Stimulated activated CD8-positive, alpha-beta memory T cell treated with anti-CD3 and anti-CD28 coated beads, Interleukin-7, amount 100 ng/mL, for 4 hours (primary cell): ENCODE results near the gene ZNF346.
"Not testable (repeated sequence)": the region's sequence is repeated elsewhere in the genome, so short reads cannot be mapped to it uniquely, and the experiment has no call there.

Source experiments
- DNase-seq, 2 donors: peaks; one replicate each; pipeline ENCODE4 v3.0.0-alpha.2; 2020; ENCODE audit warnings: low read depth in 2 of 2

Gene ZNF346

DNA sequence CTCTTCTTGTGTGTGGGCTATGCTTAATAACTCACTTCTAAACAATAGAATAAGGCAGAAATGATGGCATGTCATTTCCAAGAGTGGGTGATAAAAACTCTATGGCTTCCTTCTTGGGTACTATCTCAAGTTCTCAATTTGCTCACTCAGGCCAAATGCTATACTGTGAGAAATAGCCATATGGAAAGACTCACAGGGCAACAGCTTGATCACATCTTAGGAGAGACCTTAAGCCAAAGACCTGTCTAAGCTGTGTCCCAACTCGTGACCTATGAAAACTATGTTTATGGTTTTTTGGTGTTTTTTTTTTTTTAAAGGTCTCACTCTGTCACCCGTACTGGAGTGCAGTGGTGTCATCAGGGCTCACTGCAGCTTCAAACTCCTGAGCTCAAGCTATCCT is 13.8 kb upstream of the ZNF346 start:
- no peak for DNase-seq

DNA sequence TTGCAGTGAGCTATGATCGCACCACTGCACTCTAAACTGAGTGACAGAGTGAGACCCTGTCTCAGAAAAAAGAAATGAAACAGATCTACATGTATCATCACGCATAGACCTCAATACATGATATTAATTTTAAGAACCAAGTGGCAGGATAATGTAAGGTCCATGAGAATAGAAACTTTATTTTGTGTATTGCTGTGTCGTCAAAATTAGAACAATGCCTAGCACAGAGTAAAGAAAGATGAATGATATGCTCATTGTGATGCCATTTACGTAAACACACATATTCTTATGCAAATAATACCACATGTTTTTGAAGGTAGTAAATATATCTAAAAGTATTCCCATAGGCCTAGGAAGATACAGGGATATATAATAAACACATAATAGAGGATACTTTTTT is 12.3 kb upstream of the ZNF346 start:
- no peak for DNase-seq

DNA sequence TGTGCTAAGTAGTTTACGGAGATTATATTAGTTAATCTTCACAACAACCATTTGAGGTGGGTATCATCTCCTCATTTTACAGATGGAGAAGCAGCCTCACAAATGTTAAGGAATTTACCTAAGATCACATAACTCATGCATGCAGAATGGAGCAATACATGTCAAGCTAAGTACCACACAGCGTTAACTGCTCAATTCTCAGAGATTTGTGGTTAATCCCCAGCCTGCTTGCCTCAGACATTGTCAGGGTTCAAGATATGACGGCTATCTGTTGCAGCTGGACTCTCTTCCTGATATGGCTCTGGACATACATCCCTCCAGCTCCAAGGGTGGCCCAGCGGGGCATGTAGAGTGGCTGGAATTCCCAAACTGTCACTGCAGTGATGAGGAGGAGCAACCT is 7.3 kb upstream of the ZNF346 start:
- DNase-seq, result no peak

DNA sequence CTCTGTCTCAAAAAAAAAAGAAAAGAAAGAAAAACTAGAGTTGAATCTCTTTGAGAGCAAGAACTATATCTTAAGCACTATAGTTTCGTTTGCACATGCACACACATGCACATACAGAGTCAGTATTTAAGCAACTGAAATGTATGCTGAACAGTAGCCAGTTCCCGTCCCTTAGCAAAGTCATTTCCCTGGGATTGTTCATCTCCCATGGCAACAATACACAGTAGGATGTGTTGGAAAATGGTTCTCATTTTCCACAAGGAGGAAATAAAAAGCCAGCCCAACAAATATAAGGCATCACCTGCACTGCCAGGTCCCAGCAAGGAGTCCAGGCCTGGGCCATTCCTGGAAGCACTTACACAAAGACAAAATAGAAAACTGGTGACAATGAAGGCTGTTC is 4.2 kb upstream of the ZNF346 start:
- no peak for DNase-seq

DNA sequence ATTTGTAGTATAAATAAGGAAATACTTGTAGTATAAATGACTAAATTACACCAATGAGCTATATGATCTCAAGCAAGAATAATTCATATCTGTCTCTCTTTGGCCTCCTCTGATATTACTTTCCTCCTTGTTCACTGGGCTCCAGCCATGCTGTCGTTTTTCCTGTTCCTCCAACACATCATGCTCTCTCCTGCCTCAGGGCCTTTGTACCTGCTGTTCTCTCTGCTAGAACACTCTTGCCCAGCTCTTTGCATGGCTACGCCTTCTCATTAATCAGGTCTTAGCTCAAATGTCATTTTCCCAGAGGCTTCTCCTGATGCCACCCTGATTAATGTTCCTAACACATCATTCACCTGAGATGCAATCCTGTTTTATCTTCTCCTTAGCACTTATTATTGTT is 2.5 kb upstream of the ZNF346 start:
- DNase-seq, result no peak

DNA sequence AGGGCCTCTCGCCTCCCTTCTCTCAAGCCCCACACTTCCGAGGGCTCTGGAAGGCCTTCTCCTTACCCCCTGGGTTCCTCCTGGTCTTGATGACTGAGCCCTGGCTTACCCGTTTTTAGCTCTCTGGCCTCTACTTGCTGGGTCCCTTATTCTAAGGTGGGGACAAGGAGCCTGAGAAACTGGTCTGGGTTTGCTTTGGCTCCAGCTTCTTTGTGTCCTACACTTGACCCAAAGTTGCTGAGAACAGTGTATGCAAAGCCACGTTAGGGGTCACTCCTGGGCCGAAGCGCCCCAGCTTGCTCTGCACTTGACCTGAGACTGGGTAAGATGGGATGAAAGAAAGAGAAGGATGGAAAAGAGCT is 788 bp downstream of the ZNF346 start:
- DNase-seq, result no peak

DNA sequence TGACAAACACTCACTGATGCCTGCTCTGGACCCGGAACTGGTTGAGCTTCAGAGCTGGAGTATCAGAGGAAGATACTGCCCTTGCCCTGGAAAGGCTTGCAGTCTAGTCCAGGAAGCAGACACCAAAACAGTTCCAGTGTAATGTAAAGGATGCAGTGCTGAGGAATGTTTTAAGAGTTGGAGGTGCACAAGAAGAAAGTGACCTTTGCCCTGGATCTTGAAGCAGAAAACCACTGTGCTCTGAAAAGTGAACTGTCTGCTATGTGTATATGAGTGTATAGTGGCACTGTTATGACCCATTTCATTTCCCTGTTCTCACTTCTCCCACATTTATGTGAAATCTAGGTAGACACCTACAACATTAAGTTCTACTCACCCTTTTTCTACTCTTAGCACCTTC is 2.1 kb downstream of the ZNF346 start:
- DNase-seq, result no peak

DNA sequence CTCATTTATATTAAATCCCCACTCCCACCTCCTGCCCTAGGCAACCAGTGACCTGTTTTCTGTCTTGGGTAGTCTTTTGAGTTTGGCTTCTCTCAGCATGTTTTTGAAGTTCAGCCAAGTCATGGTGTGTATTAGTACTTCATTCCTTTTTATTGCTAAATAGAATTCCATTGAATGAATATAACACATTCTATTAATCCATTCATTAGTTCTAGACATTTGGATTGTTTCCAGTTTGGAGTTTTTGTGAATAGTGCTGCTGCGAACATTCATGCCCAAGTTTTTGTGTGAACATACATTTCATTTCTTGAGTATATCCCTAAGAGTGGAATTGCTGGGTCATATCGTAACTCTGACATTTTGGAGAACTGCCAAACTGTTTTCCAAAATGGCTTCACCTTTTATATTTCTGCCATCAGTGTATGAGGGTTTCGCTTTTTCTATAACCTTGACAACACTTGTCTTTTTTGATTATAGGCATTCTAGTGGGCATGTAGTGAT is 2.7 kb downstream of the ZNF346 start:
- DNase-seq, result no peak

DNA sequence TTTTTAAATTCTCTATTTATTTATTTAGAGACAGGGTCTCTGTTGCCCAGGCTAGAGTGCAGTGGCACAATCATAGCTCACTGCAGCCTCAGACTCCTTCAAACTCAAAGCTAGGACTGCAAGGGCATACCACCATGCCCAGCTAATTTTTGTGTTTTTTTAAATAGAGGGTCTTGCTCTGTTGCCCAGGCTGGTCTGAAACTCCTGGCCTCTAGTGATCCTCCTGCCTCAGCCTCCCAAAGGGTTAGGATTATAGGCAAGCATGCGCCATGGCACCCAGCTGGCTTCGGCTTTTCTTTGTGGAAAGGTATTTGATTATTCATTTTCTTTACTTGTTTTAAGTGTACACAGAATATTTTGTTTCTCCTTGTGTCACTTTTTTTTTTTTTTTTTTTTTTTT is 5.2 kb downstream of the ZNF346 start:
- no peak for DNase-seq

DNA sequence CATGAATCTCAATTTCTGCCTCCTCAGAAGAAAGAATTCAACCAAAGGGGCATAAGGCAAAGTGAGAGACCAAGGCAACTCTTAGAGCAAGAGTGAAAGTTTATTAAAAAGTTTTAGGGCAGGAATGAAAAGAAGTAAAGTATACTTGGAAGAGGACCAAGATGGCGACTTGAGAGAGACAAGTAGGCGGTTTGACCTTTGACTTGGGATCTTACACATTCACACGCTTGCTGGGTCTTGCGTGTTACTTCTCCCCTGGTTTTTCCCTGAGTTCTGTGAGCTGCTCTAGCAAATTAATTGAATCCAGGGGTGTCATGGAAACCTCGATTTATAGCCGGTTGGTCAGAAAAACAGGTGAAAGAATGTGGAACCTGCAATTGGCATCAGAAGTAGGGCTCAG is 7.0 kb downstream of the ZNF346 start:
- no peak for DNase-seq

DNA sequence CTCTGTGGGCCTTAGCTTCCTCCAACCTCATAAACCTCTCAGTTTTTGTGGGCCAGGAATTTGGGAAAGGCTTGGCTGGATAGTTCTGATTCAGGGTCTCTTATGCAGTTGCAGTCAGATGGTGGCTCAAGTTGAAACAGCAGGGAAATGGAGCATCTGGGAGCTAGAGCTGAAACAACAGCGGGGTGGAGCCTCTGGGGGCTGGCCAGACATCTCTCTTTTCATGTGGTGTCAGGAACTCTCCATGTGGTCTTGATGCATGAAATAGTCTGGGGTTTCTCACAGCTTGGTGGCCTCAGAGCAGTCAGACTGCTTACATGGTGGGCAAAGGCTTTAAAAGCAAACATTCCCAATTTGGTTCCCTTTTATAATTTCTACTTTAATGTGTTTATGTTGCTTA is 13.5 kb downstream of the ZNF346 start:
- no peak for DNase-seq

DNA sequence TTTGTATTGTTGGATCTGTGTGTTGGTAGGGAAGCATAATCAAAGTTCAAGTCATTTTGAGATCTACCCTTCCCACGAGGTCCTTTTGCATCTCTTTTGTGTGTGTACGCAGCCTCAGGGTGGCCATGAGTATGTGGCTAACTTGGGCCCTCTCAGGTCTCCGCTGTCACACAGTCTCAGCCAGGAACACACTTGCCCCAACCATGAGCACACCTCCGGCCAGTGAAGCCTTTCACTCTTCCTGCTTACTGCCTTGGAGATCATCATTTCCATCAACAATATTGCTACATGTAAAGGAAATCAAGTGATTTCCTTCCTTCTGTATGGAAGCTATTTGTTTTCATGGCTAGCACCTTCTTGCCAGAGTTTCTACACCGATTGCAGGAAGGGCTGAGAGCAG is 13.9 kb downstream of the ZNF346 start:
- DNase-seq, result no peak

DNA sequence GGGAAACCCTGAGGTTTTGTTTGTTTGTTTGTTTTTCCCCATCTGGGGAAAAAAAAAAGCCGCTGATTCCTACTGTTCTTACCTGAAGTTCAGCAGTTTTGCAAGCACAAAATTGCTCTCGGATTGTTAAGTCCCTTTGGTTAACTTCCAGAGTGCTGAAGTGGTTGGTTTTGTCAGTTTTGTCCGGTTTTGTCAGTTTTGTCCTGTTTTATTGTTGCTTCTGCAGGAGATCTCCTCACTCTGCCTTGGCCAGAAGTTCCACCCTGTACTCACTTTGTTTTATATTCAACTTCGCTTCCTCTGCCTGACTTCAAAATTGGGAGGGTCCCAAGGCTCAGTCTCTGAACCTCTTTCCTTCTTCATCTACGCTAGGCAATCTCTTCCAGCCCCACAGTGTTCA is 14.4 kb downstream of the ZNF346 start:
- no peak for DNase-seq

DNA sequence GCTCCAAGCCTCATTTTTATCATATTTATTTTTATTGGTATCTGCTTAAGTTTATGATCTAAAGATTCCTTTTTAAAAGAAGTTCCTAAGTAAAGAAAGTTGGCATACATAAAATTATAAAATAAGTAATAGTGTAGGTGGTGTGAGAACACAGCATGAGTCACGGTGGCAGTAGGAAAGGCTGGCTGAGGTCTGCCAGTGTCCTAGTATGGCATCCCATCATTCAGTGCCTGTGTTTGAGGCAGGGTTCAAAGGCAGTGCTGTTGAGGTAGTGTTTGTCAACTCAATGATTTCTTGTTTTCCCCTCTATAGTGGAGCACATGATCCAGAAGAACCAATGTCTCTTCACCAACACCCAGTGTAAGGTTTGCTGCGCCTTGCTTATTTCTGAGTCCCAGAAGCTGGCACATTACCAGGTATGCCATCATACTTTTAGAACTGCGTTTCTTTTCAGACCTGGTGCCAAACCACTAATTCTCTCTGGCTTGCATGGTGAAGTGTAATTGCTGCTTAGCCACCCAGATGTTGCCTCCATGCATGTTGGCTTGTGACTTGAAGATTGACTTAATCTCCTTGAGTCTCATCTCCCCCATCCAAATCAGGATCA is 18.4 kb downstream of the ZNF346 start:
- no peak for DNase-seq

DNA sequence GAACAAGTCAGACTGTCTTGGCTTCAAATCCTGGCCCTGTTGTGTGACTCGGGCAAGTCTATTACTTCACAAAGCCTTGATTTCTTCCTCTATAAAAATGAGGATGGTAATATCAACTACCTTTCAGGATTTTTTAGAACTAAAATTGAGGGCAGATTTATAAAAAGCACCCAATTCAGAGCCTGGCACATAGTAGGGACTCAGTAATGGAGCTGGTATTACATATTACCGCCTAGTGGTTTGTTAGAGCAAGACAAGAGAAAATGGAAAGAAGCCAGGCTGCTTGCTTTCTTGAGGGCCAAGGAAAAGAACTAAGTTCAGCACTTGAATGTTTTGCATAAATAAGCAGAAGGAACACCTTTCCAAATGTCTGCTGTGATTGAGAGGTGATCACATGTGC is 19.4 kb downstream of the ZNF346 start:
- no peak for DNase-seq

DNA sequence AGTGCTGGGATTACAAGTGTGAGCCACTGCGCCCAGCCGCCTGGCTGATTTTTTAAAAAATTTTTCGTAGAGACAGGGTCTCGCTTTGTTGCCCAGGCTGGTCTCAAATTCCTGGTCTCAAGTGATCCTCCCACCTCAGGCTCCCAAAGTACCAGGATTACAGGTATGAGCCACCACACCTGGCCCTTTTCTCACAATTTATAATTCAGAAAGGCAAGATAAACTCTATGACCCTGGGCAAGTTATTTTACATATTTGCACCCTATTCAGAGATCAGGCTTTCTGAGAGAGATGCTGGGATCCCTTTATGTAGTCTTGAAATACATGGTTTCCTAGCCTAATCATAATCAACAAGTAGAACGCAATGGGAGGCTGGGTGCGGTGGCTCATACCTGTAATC is 20.6 kb downstream of the ZNF346 start:
- no peak for DNase-seq

DNA sequence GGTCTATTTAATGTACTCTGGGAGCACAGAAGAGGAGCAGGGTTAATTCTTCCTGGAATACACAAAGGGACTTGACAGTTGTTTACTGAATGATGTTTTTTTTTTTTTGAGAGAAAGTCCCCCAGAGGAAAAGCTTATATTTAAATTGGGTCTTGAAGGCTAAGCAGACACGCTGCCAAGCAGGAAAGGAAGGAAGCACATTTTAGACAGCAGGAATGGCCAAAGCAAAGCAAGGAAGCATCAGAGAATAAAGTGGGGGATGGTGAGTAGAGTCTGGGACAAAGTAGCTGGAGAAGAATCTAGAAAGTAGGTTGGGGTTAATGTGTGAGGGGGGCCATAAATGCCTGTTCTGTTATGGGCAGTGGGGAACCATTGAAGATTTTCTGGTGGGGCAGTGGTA is 21.5 kb downstream of the ZNF346 start:
- no peak for DNase-seq

DNA sequence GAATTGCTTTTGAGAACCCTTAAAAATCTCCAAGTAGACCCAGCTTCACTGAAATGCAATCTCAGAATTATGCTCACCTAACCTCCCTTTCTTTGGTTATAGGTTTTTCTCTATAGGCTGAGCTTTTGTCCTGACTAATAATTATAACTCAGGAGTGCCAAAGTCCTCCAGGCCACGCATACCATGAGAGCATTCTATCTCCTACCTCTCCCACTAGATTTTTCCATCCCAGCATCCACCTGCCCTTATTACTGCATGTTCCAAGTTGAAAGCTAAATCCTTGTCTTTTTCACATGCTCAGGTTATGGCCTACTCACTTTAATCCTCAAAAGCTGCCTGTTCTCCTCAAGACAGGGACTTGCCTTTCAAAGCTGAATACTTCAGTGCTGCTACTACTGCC is 22.1 kb downstream of the ZNF346 start:
- DNase-seq, result no peak

DNA sequence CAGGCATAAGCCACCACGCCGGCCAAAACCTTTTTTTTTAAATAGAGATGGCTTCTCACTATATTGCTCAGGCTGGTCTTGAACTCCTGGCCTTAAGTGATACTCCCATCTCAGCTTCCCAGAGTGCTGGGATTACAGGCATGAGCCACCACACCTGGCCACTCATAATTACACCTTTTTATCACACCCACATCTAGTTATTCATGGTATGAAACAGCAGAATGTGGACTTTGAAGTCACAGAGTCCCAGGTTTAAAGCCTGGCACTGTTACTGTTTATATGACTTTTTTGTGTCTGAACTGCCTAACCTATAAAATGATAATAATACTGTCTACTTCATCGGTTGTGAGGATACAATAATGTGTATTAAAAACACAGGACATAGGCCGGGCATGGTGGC is 23.1 kb downstream of the ZNF346 start:
- no peak for DNase-seq

DNA sequence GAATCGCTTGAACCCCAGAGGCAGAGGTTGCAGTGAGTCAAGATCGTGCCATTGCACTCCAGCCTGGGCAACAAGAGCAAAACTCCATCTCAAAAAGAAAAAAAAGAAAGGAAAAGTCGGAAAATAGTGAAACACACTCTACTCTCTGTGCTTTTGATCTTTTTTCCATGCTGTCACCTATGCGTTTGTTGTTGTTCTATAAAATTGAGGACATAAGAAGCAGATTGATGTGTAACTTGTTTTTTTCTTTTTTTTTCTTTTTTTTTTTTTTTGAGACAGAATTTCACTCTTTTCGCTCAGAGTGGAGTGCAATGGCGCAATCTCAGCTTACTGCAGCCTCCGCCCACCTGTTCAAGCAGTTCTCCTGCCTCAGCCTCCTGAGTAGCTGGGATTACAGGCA is 26.0 kb downstream of the ZNF346 start:
- not testable (repeated sequence) for DNase-seq

DNA sequence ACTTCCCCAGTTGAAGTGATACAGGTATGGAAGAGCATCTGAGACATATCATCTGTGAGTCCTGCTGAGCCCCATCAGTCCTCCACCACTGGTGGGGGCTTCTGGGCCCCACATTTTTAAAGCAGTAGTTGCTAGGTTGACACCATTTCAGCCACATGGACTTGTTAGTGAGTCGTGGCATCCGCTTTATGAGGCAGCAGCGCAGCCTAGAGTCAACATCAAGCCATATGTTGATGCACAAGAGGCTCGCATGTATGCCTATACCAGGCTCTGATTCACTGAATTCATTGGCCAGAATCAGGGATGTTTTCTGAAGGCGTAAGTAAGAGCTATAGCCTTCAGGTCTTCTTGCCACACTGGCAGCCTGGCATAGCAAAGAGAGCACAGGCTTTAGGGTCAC is 26.8 kb downstream of the ZNF346 start:
- DNase-seq, result no peak

DNA sequence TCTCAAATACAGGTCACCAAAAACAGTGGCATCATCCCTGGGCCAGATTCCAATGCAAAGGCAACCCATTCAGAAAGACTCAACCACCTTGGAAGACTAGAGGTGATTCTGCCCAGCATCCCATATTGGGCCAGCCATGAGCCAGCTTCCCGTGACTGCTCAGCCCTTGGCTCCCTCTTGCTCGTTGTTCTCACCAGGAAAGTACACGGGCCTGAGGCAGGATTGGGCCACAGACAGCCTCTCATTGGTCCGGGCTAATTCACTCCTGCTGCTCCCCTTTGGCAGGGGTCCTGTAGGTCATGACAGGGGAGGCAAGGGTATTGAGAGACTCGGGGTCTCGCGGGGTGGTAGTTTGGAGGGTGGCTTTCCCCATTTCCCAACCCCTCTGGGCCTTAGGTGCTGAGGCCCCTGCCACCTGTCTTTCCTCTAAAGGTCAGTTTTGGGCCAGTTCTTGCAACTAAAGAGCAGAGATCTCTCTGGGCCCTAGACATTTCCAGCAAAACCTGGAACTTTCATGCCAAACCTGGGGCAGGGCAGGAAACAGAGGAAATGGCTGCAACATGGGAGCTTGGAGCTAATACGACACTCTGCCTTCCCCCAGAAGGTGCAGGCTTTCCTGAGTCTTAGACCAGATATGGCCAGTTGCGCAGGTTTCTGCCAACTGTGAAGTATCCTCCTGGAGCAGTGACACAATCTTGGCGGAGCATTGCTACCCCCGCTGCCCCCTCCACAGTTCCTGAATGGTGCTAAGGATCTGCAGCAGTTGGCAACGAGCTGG is 42.2 kb downstream of the ZNF346 start:
- no peak for DNase-seq

DNA sequence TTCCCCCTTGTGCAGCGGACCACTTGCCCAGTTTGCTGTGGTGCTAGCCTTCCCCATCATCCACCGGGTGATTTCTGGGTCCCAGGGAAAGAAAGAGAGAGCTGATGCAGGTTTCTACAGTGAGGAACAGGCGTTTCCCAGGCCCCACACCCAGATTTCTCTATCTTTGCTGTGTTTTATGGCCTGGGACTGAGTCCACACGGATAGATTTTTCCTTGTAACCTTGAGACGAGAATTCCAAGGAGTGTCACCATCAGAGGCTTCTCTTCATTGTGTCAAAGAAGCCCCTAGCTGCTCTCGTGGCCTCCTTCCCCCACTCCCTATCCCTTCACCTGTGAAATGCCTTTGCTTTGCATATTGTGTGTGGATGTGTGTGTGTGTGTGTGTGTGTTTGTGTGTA is 43.0 kb downstream of the ZNF346 start:
- DNase-seq, result no peak

DNA sequence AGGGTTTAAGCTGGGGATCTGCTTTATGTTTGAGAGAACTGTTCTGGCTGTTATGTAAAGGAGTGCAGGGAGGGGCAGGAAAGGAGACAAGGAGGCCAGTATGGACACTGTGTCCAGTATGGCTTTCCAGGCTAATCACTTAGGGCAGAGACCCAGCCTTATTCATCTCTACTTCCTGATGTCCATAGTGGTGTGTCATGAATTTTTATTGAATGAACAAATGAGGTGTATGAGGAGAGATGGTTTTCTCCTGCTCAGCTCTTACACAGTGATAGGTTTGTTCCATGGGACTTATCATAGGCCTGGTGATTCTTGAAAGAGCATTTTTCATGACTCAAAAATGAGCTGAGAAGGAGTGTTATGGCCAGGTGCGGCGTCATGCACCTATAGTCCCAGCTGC is 43.7 kb downstream of the ZNF346 start:
- DNase-seq, result no peak
